DND-41 (cell line): ENCODE data around the gene PSG6.
"Not testable (repeated sequence)": the region's sequence is repeated elsewhere in the genome, so short reads cannot be mapped to it uniquely, and the experiment has no call there.

Experiments used
- CTCF ChIP-seq: IDR thresholded peaks from 2 replicates; pipeline ENCODE4 v1.5.1; 2012; ENCODE audit warnings: borderline replicate concordance, low read length, moderate library complexity, mild to moderate bottlenecking; ENCODE audit not compliant: poor library complexity, severe bottlenecking; ENCODE audit errors: extremely low read depth
- EZH2 ChIP-seq: IDR thresholded peaks from 3 replicates; pipeline ENCODE4 v1.6.1; 2012; ENCODE audit warnings: borderline replicate concordance, low read depth, mild to moderate bottlenecking, moderate library complexity, low read length, inconsistent platforms; ENCODE audit not compliant: severe bottlenecking

DNA sequence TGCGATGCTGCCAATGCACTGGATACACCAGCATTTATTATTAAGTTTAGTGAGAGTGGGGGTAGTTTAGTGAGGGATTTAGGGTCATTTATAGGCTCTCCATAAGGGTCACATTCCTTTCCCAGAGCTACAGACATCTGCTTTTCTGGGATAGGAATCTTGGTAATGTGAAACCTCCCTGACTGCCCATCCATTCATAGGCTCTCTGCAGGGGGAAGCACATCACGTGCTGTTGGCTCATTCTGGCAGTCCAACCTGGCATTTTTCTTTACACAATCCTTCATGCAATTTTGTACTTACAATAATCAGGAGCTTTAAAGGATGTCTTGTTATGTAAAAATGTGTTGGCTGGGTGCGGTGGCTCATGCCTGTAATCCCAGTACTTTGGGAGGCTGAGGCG, 17.1 kb downstream of the PSG6 start:
- TF ChIP-seq EZH2, CTCF: not testable (repeated sequence)
